GM23338 (cell line): ENCODE results near the gene NGF. TPM values are rescaled to one million over a fixed set of nuclear protein-coding genes. Genes with fewer than 3 reads are reported as not detected.

Experiments
- ATAC-seq: fragments of 200-7000 bp; cut with Tn5 transposase; 3 replicates; pipeline ENCODE4 v1.9.1; 2020
- DNase-seq: peaks from one replicate; pipeline ENCODE4 v3.0.0-alpha.2; 2015; ENCODE audit warnings: low spot score
- H2AFZ ChIP-seq: fragments of 200-600 bp; sonication (generic); 2 replicates; pipeline ENCODE4 v1.8.0; 2016; ENCODE audit warnings: antibody characterized with exemption, mild to moderate bottlenecking, moderate library complexity
- H3F3A ChIP-seq: fragments of 200-600 bp; sonication (generic); replicated peaks from 2 replicates; pipeline ENCODE4 v1.8.0; 2017; ENCODE audit warnings: antibody characterized with exemption, mixed run types, low read depth
- H3K27ac ChIP-seq: fragments of 200-600 bp; sonication (generic); 2 replicates; pipeline ENCODE4 v1.6.1; 2016; ENCODE audit warnings: low read depth
- H3K27me3 ChIP-seq: fragments of 200-600 bp; sonication (generic); 2 replicates; pipeline ENCODE4 v1.8.0; 2016; ENCODE audit warnings: mild to moderate bottlenecking, mixed run types, moderate library complexity; ENCODE audit not compliant: insufficient read depth
- H3K36me3 ChIP-seq: fragments of 200-600 bp; sonication (generic); 2 replicates; pipeline ENCODE4 v1.8.0; 2016; ENCODE audit warnings: mild to moderate bottlenecking; ENCODE audit not compliant: insufficient read depth
- H3K4me1 ChIP-seq: fragments of 200-600 bp; sonication (generic); 2 replicates; pipeline ENCODE4 v1.8.0; 2016; ENCODE audit warnings: mild to moderate bottlenecking, moderate library complexity; ENCODE audit not compliant: insufficient read depth
- H3K4me2 ChIP-seq: fragments of 200-600 bp; sonication (generic); 2 replicates; pipeline ENCODE4 v1.7.1; 2017; ENCODE audit warnings: mixed run types
- H3K4me3 ChIP-seq: fragments of 200-600 bp; sonication (generic); 2 replicates; pipeline ENCODE4 v1.6.1; 2016; ENCODE audit warnings: mixed run types
- H3K79me2 ChIP-seq: fragments of 200-600 bp; sonication (generic); replicated peaks from 2 replicates; pipeline ENCODE4 v1.8.0; 2017; ENCODE audit warnings: mild to moderate bottlenecking; ENCODE audit not compliant: insufficient read depth
- H3K9me2 ChIP-seq: fragments of 200-600 bp; sonication (generic); 2 replicates; pipeline ENCODE4 v1.8.0; 2017; ENCODE audit not compliant: insufficient read depth
- H4K20me1 ChIP-seq: fragments of 200-600 bp; sonication (generic); replicated peaks from 2 replicates; pipeline ENCODE4 v1.8.0; 2017; ENCODE audit warnings: mild to moderate bottlenecking; ENCODE audit not compliant: insufficient read depth
- H3K27ac Mint-ChIP-seq: 2 replicates; pipeline ENCODE4 v1.8.0; 2020; ENCODE audit warnings: inconsistent platforms, mild to moderate bottlenecking, moderate library complexity, mixed read lengths
- H3K27me3 Mint-ChIP-seq: 3 replicates; pipeline ENCODE4 v1.8.0; 2022; ENCODE audit warnings: low read depth, mild to moderate bottlenecking, moderate library complexity, mixed read lengths, inconsistent platforms; ENCODE audit not compliant: insufficient read depth, poor library complexity
- H3K36me3 Mint-ChIP-seq: 3 replicates; pipeline ENCODE4 v1.8.0; 2021; ENCODE audit warnings: low read depth, mild to moderate bottlenecking, inconsistent platforms, moderate library complexity, mixed read lengths
- H3K4me1 Mint-ChIP-seq: 3 replicates; pipeline ENCODE4 v1.8.0; 2020; ENCODE audit warnings: mild to moderate bottlenecking, inconsistent platforms, mixed read lengths
- H3K4me3 Mint-ChIP-seq: 3 replicates; pipeline ENCODE4 v1.8.0; 2021; ENCODE audit warnings: moderate library complexity, mild to moderate bottlenecking, inconsistent platforms, mixed read lengths
- H3K9me3 Mint-ChIP-seq: 3 replicates; pipeline ENCODE4 v1.8.0; 2020; ENCODE audit warnings: moderate library complexity, mild to moderate bottlenecking, inconsistent platforms, mixed read lengths
- CREB1 ChIP-seq: fragments of 250-450 bp; sonication (Bioruptor Pico); IDR thresholded peaks from 2 replicates; pipeline ENCODE4 v1.5.0; 2020; ENCODE audit warnings: low read depth, mild to moderate bottlenecking, moderate library complexity
- EZH2 ChIP-seq: fragments of 200-600 bp; sonication (generic); IDR thresholded peaks from one replicate; pipeline ENCODE4 v1.8.0; 2017; ENCODE audit warnings: antibody characterized with exemption, mild to moderate bottlenecking, low read depth; ENCODE audit not compliant: unreplicated experiment
- EZH2phosphoT487 ChIP-seq: fragments of 200-600 bp; sonication (generic); IDR thresholded peaks from one replicate; pipeline ENCODE4 v1.8.1; 2018; ENCODE audit warnings: antibody characterized with exemption; ENCODE audit not compliant: unreplicated experiment
- JUNB ChIP-seq: IDR thresholded peaks from one replicate; pipeline ENCODE4 v1.6.1; 2016; ENCODE audit warnings: antibody characterized with exemption; ENCODE audit not compliant: unreplicated experiment
- NANOG ChIP-seq: IDR thresholded peaks from 2 replicates; pipeline ENCODE4 v1.6.1; 2016; ENCODE audit warnings: antibody characterized with exemption, borderline replicate concordance
- POLR2AphosphoS5 ChIP-seq: IDR thresholded peaks from 2 replicates; pipeline ENCODE4 v1.6.1; 2016; ENCODE audit warnings: antibody characterized with exemption, low read depth
- STAT1 ChIP-seq: IDR thresholded peaks from one replicate; pipeline ENCODE4 v1.6.1; 2016; ENCODE audit warnings: antibody characterized with exemption; ENCODE audit not compliant: unreplicated experiment
- ZNF114 ChIP-seq: fragments of 250-450 bp; sonication (Bioruptor Pico); IDR thresholded peaks from 2 replicates; pipeline ENCODE4 v1.5.0; 2020; ENCODE audit warnings: mild to moderate bottlenecking, moderate library complexity
- ZNF331 ChIP-seq: fragments of 250-450 bp; sonication (Bioruptor Pico); IDR thresholded peaks from 2 replicates; pipeline ENCODE4 v1.5.0; 2020; ENCODE audit warnings: low read depth, mild to moderate bottlenecking, moderate library complexity
- polyA plus RNA-seq: library from polyadenylated mRNA; unstranded; fragments of >200 nt; fragmentation: Nextera tagmentation; extraction: Ambion mirVana; gene quantifications from 2 replicates; pipeline ENCODE4 v1.2.1, GENCODE V29; 2016
- total RNA-seq: library from RNA; depleted of rRNA; stranded (reverse); fragments of >200 nt; shearing (Covaris generic); gene quantifications from 2 replicates; pipeline ENCODE4 v1.2.3, GENCODE V29; 2014
- TF ChIP-seq, protein P1 (sequence below): IDR thresholded peaks from one replicate; pipeline ENCODE4 v1.6.1; 2018; ENCODE audit warnings: antibody characterized with exemption; ENCODE audit not compliant: unreplicated experiment
- TF ChIP-seq, protein P2 (sequence below), 2 experiments: fragments of 200-600 bp in 1 of 2; sonication (generic) in 1 of 2; conservative IDR thresholded peaks; 2 replicates each; pipeline versions ENCODE4 v1.5.1 to v1.6.1; 2016 to 2017; ENCODE audit warnings: antibody characterized with exemption in 2 of 2, low read depth in 2 of 2, mild to moderate bottlenecking in 2 of 2, moderate library complexity in 1 of 2
- TF ChIP-seq, protein P3 (sequence below): IDR thresholded peaks from 2 replicates; pipeline ENCODE4 v1.6.1; 2016; ENCODE audit warnings: antibody characterized with exemption
- TF ChIP-seq, protein P4 (sequence below): fragments of 250-450 bp; sonication (Bioruptor Pico); IDR thresholded peaks from 2 replicates; pipeline ENCODE4 v1.5.0; 2020; ENCODE audit warnings: mild to moderate bottlenecking, moderate library complexity

NGF gene
- total and polyA plus RNA-seq, 2 experiments from 2014 or later, result 0.28 to 0.92 TPM

DNA sequence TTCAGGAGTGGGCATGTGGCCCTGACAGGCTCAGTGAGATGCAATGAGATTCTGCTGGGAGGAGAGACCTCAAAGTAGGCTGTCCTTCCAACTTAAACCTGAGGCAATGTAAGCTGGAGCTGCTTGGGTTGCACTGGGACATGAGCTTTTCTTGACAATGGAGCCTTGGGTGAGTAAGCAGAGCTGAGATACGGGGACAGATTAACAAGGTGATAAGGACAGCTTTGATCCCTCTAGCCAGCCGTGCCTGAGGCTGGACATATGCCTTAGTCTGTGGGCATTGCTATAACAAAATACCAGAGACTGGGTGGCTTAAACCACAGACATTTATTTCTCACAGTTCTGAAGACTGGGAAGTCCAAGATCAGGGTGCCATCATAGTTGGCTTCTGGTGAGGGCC lies 18.3 kb upstream of the NGF start:
- Histone ChIP-seq H3K4me3 (no peak overlapping the region), H3K27ac (no peak overlapping the region), H3K36me3 (no peaks in the 10 kb centered on the region), H3F3A (no peaks in the 10 kb centered on the region), H4K20me1 (no peaks in the 10 kb centered on the region), H3K4me2 (no peak overlapping the region), H2AFZ (peak overlapping the region; percentile 66; the same call in 1 of the 2 replicates), H3K4me1 (no peaks in the 10 kb centered on the region), H3K79me2 (no peaks in the 10 kb centered on the region), H3K9me2 (0 out of 2 replicates have a peak, but pooled peaks cover 3% of the 10 kb centered on the region), H3K27me3 (no peaks in the 10 kb centered on the region)
- H3K4me1 Mint-ChIP-seq, result no peaks in the 10 kb centered on the region
- H3K4me3 Mint-ChIP-seq, result no peak overlapping the region
- H3K27ac Mint-ChIP-seq, result no peak overlapping the region
- H3K9me3 Mint-ChIP-seq, result peaks cover 18% of the 10 kb centered on the region
- H3K27me3 Mint-ChIP-seq, result peaks cover 2% of the 10 kb centered on the region
- DNase-seq (no peak), ATAC-seq (no peak)
- H3K36me3 Mint-ChIP-seq, result peaks cover 14% of the 10 kb centered on the region
- TF ChIP-seq, protein P1, sequence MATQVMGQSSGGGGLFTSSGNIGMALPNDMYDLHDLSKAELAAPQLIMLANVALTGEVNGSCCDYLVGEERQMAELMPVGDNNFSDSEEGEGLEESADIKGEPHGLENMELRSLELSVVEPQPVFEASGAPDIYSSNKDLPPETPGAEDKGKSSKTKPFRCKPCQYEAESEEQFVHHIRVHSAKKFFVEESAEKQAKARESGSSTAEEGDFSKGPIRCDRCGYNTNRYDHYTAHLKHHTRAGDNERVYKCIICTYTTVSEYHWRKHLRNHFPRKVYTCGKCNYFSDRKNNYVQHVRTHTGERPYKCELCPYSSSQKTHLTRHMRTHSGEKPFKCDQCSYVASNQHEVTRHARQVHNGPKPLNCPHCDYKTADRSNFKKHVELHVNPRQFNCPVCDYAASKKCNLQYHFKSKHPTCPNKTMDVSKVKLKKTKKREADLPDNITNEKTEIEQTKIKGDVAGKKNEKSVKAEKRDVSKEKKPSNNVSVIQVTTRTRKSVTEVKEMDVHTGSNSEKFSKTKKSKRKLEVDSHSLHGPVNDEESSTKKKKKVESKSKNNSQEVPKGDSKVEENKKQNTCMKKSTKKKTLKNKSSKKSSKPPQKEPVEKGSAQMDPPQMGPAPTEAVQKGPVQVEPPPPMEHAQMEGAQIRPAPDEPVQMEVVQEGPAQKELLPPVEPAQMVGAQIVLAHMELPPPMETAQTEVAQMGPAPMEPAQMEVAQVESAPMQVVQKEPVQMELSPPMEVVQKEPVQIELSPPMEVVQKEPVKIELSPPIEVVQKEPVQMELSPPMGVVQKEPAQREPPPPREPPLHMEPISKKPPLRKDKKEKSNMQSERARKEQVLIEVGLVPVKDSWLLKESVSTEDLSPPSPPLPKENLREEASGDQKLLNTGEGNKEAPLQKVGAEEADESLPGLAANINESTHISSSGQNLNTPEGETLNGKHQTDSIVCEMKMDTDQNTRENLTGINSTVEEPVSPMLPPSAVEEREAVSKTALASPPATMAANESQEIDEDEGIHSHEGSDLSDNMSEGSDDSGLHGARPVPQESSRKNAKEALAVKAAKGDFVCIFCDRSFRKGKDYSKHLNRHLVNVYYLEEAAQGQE, result no peak
- TF ChIP-seq, protein P2, sequence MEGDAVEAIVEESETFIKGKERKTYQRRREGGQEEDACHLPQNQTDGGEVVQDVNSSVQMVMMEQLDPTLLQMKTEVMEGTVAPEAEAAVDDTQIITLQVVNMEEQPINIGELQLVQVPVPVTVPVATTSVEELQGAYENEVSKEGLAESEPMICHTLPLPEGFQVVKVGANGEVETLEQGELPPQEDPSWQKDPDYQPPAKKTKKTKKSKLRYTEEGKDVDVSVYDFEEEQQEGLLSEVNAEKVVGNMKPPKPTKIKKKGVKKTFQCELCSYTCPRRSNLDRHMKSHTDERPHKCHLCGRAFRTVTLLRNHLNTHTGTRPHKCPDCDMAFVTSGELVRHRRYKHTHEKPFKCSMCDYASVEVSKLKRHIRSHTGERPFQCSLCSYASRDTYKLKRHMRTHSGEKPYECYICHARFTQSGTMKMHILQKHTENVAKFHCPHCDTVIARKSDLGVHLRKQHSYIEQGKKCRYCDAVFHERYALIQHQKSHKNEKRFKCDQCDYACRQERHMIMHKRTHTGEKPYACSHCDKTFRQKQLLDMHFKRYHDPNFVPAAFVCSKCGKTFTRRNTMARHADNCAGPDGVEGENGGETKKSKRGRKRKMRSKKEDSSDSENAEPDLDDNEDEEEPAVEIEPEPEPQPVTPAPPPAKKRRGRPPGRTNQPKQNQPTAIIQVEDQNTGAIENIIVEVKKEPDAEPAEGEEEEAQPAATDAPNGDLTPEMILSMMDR (conservative IDR thresholded peaks at IDR 0.05; ENCODE audit: low read depth in 2 of 2), result no peak
- TF ChIP-seq EZH2phosphoT487, result no peak
- no peak for TF ChIP-seq EZH2
- no peak for TF ChIP-seq POLR2AphosphoS5
- no peak for TF ChIP-seq STAT1
- TF ChIP-seq NANOG, result no peak
- TF ChIP-seq, protein P3, sequence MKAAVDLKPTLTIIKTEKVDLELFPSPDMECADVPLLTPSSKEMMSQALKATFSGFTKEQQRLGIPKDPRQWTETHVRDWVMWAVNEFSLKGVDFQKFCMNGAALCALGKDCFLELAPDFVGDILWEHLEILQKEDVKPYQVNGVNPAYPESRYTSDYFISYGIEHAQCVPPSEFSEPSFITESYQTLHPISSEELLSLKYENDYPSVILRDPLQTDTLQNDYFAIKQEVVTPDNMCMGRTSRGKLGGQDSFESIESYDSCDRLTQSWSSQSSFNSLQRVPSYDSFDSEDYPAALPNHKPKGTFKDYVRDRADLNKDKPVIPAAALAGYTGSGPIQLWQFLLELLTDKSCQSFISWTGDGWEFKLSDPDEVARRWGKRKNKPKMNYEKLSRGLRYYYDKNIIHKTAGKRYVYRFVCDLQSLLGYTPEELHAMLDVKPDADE, result no peak
- TF ChIP-seq CREB1 (CRISPR knock-in tag), result no peak
- TF ChIP-seq, protein P4, sequence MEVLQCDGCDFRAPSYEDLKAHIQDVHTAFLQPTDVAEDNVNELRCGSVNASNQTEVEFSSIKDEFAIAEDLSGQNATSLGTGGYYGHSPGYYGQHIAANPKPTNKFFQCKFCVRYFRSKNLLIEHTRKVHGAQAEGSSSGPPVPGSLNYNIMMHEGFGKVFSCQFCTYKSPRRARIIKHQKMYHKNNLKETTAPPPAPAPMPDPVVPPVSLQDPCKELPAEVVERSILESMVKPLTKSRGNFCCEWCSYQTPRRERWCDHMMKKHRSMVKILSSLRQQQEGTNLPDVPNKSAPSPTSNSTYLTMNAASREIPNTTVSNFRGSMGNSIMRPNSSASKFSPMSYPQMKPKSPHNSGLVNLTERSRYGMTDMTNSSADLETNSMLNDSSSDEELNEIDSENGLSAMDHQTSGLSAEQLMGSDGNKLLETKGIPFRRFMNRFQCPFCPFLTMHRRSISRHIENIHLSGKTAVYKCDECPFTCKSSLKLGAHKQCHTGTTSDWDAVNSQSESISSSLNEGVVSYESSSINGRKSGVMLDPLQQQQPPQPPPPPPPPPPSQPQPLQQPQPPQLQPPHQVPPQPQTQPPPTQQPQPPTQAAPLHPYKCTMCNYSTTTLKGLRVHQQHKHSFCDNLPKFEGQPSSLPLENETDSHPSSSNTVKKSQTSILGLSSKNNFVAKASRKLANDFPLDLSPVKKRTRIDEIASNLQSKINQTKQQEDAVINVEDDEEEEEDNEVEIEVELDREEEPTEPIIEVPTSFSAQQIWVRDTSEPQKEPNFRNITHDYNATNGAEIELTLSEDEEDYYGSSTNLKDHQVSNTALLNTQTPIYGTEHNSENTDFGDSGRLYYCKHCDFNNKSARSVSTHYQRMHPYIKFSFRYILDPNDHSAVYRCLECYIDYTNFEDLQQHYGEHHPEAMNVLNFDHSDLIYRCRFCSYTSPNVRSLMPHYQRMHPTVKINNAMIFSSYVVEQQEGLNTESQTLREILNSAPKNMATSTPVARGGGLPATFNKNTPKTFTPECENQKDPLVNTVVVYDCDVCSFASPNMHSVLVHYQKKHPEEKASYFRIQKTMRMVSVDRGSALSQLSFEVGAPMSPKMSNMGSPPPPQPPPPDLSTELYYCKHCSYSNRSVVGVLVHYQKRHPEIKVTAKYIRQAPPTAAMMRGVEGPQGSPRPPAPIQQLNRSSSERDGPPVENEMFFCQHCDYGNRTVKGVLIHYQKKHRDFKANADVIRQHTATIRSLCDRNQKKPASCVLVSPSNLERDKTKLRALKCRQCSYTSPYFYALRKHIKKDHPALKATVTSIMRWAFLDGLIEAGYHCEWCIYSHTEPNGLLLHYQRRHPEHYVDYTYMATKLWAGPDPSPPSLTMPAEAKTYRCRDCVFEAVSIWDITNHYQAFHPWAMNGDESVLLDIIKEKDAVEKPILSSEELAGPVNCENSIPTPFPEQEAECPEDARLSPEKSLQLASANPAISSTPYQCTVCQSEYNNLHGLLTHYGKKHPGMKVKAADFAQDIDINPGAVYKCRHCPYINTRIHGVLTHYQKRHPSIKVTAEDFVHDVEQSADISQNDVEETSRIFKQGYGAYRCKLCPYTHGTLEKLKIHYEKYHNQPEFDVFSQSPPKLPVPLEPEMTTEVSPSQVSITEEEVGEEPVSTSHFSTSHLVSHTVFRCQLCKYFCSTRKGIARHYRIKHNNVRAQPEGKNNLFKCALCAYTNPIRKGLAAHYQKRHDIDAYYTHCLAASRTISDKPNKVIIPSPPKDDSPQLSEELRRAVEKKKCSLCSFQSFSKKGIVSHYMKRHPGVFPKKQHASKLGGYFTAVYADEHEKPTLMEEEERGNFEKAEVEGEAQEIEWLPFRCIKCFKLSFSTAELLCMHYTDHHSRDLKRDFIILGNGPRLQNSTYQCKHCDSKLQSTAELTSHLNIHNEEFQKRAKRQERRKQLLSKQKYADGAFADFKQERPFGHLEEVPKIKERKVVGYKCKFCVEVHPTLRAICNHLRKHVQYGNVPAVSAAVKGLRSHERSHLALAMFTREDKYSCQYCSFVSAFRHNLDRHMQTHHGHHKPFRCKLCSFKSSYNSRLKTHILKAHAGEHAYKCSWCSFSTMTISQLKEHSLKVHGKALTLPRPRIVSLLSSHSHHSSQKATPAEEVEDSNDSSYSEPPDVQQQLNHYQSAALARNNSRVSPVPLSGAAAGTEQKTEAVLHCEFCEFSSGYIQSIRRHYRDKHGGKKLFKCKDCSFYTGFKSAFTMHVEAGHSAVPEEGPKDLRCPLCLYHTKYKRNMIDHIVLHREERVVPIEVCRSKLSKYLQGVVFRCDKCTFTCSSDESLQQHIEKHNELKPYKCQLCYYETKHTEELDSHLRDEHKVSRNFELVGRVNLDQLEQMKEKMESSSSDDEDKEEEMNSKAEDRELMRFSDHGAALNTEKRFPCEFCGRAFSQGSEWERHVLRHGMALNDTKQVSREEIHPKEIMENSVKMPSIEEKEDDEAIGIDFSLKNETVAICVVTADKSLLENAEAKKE (CRISPR knock-in tag), result no peak
- TF ChIP-seq ZNF114 (CRISPR knock-in tag), result no peak
- TF ChIP-seq ZNF331, result no peak
- no peak for TF ChIP-seq JUNB
